Heart left ventricle (tissue), 13 donors: ENCODE measurements around the gene LYSMD3.

Experiments used
- POLR2A ChIP-seq, 2 donors: fragments of 450-650 bp; IDR thresholded peaks; one replicate each; pipeline ENCODE4 v1.6.1; 2017; ENCODE audit warnings: antibody characterized with exemption in 2 of 2, mild to moderate bottlenecking in 2 of 2, moderate library complexity in 2 of 2
- TF ChIP-seq, protein P1 (sequence below), 12 donors: fragments of 200-600 bp; sonication (generic) in 4 of 12; IDR thresholded peaks; one replicate each; pipeline versions ENCODE4 v1.5.0 to v1.8.0; 2018 to 2022; ENCODE audit warnings: antibody characterized with exemption in 12 of 12, mild to moderate bottlenecking in 5 of 12
- donor health status: ischemic (EF 13 %, LVEDD 7.1; RV severe dilation, severe dysfunction).
- donor health status: DM: no; HTN: yes; CAD: no.
- donor health status: DM: no; HTN: no; CAD: no.
- donor health status: ischemic (EF 25% LVEDD 6.9; RV normal size, moderate dysfunction).
- donor health status: ischemic (EF 25% LVEDD 5.7; RV mildly dilated, moderate dysfunction).
- donor health status: ischemic (EF 35%, LVEDD 5.7; RV mildly dilated, moderate dysfunction).
- donor health status: nonischemic (EF 11% LVEDD 7.7; RV severe dilation, severe dysfunction).
- donor health status: DM: yes; HTN: yes; CAD: no.
- donor health status: PGD.
- donor health status: ischemic (EF 29% LVEDD 5.4; RV normal size, mild dysfunction).
- donor health status: nonischemic (EF 23%, LVEDD 6.1; RV moderate dilation, normal function).

DNA sequence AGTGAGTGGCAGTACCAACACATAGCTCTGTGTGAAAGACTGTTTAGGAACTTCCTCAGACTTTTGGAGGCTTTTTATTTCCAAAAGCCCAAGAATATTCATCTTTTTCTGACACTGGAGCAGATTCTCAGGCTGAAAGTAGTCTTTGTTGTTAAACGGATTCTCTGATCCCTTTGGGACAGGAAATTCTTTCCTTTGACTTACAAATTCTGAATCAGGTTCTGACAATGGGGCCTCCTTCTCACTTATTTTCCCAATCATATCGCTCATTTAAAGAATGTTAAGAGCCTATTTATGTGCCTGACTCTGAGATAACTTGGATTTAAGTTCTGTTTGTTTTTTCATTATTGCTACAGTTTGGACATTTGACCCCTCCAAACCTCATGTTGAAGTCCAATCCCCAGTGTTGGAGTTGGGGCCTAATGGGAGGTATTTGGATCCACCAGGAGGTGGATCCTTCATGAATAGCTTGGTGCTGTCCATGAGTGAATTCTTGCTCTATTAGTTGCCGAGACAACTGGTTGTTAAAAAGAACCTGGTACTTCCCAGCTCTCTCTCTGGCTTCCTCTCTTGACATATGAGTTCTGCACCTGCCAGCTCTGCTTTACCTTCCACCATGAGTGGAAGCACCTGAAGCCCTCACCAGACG, 25.1 kb upstream of the LYSMD3 start:
- no peak for TF ChIP-seq POLR2A (IDR thresholded peaks at IDR 0.05)
- TF ChIP-seq, protein P1, sequence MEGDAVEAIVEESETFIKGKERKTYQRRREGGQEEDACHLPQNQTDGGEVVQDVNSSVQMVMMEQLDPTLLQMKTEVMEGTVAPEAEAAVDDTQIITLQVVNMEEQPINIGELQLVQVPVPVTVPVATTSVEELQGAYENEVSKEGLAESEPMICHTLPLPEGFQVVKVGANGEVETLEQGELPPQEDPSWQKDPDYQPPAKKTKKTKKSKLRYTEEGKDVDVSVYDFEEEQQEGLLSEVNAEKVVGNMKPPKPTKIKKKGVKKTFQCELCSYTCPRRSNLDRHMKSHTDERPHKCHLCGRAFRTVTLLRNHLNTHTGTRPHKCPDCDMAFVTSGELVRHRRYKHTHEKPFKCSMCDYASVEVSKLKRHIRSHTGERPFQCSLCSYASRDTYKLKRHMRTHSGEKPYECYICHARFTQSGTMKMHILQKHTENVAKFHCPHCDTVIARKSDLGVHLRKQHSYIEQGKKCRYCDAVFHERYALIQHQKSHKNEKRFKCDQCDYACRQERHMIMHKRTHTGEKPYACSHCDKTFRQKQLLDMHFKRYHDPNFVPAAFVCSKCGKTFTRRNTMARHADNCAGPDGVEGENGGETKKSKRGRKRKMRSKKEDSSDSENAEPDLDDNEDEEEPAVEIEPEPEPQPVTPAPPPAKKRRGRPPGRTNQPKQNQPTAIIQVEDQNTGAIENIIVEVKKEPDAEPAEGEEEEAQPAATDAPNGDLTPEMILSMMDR (IDR thresholded peaks at IDR 0.05): no peak
